Type B pancreatic cell (in vitro differentiated cells): ENCODE measurements around the gene CIAO2A. TPM values are rescaled to one million over a fixed set of nuclear protein-coding genes. Genes with fewer than 3 reads are reported as not detected.

Experiments
- DNase-seq: peaks from one replicate; pipeline ENCODE4 v3.0.0; 2021; ENCODE audit warnings: mixed read lengths; ENCODE audit not compliant: unreplicated experiment; ENCODE audit errors: extremely low spot score
- H3K27ac Mint-ChIP-seq: 2 replicates; pipeline ENCODE4 v1.8.0; 2021; ENCODE audit warnings: mild to moderate bottlenecking, mixed read lengths
- H3K27me3 Mint-ChIP-seq: 2 replicates; pipeline ENCODE4 v1.8.0; 2021; ENCODE audit warnings: mixed read lengths
- H3K36me3 Mint-ChIP-seq: 2 replicates; pipeline ENCODE4 v1.8.0; 2021; ENCODE audit warnings: mixed read lengths
- H3K4me1 Mint-ChIP-seq: one replicate; pipeline ENCODE4 v1.8.0; 2021; ENCODE audit warnings: mixed read lengths; ENCODE audit not compliant: unreplicated experiment
- H3K4me3 Mint-ChIP-seq: 2 replicates; pipeline ENCODE4 v1.8.0; 2021; ENCODE audit warnings: mild to moderate bottlenecking, mixed read lengths
- H3K9me3 Mint-ChIP-seq: 2 replicates; pipeline ENCODE4 v1.8.0; 2021; ENCODE audit warnings: mixed read lengths
- CTCF ChIP-seq: fragments of 200-600 bp; sonication (generic); conservative IDR thresholded peaks from 2 replicates; pipeline ENCODE4 v1.5.0; 2021; ENCODE audit warnings: antibody characterized with exemption, mild to moderate bottlenecking
- total RNA-seq: library from RNA; stranded (reverse); gene quantifications from 2 replicates; pipeline ENCODE4 v1.2.1, GENCODE V29; 2021; ENCODE audit warnings: low replicate concordance

Gene CIAO2A
- total RNA-seq, 1 donor from 2014 or later: 69.7 TPM

GRCh38 chr15:64136347-64136746 is 42.7 kb upstream of the CIAO2A start:
- TF ChIP-seq CTCF: no peak
- no peak for DNase-seq

GRCh38 chr15:64134345-64134829 is 40.7 kb upstream of the CIAO2A start:
- no peak overlapping the region for H3K4me3 Mint-ChIP-seq
- H3K9me3 Mint-ChIP-seq: no peaks in the 10 kb centered on the region
- TF ChIP-seq CTCF: no peak
- H3K27me3 Mint-ChIP-seq: no peaks in the 10 kb centered on the region
- DNase-seq: no peak
- H3K36me3 Mint-ChIP-seq: peaks cover 24% of the 10 kb centered on the region
- H3K27ac Mint-ChIP-seq: no peak overlapping the region
- H3K4me1 Mint-ChIP-seq: no peaks in the 10 kb centered on the region

More at GRCh38 chr15:64136347-64136746, 42.7 kb upstream of the CIAO2A start:
- Mint-ChIP-seq H3K4me3 (no peak overlapping the region), H3K9me3 (no peaks in the 10 kb centered on the region), H3K4me1 (no peaks in the 10 kb centered on the region), H3K36me3 (peaks cover 18% of the 10 kb centered on the region), H3K27ac (no peak overlapping the region), H3K27me3 (no peaks in the 10 kb centered on the region)

- DNase-seq: no peak
- no peaks in the 10 kb centered on the region for H3K4me1 Mint-ChIP-seq
- TF ChIP-seq CTCF: no peak
- no peak overlapping the region for H3K4me3 Mint-ChIP-seq
- H3K27ac Mint-ChIP-seq: no peak overlapping the region
- H3K36me3 Mint-ChIP-seq: peaks cover 24% of the 10 kb centered on the region
- H3K9me3 Mint-ChIP-seq: no peaks in the 10 kb centered on the region
- no peaks in the 10 kb centered on the region for H3K27me3 Mint-ChIP-seq
Observed at GRCh38 chr15:64133623-64134344, 40.1 kb upstream of the CIAO2A start.

GRCh38 chr15:64132217-64132616 is 38.6 kb upstream of the CIAO2A start:
- DNase-seq: no peak
- peaks cover 35% of the 10 kb centered on the region for H3K36me3 Mint-ChIP-seq

GRCh38 chr15:64131547-64131946 is 37.9 kb upstream of the CIAO2A start:
- Mint-ChIP-seq H3K36me3 (peaks cover 35% of the 10 kb centered on the region), H3K4me3 (no peak overlapping the region), H3K27ac (no peak overlapping the region), H3K4me1 (no peaks in the 10 kb centered on the region), H3K9me3 (no peaks in the 10 kb centered on the region), H3K27me3 (no peaks in the 10 kb centered on the region)
- TF ChIP-seq CTCF: no peak
- DNase-seq: no peak

More at GRCh38 chr15:64132217-64132616, 38.6 kb upstream of the CIAO2A start:
- Mint-ChIP-seq H3K4me1 (no peaks in the 10 kb centered on the region), H3K4me3 (no peak overlapping the region), H3K27me3 (no peaks in the 10 kb centered on the region), H3K9me3 (no peaks in the 10 kb centered on the region), H3K27ac (no peak overlapping the region)
- no peak for TF ChIP-seq CTCF
